HG03354 (cell line): Measurements from ENCODE around the gene PLA2G2E.

Experiments used
- ATAC-seq: cut with Tn5 transposase; IDR thresholded peaks from one replicate; pipeline ENCODE4 v1.9.1; 2021; ENCODE audit warnings: mild to moderate bottlenecking; ENCODE audit not compliant: unreplicated experiment, poor library complexity, severe bottlenecking

The PLA2G2E gene, protein sequence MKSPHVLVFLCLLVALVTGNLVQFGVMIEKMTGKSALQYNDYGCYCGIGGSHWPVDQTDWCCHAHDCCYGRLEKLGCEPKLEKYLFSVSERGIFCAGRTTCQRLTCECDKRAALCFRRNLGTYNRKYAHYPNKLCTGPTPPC

GRCh38 chr1:19923137-19923952 lies at the start of gene PLA2G2E:
Gene PLA2G2E (minus strand): TSS chr1:19923617. CDS start chr1:19923559, 58 bp downstream.
- no peak for ATAC-seq

GRCh38 chr1:19971664-19972063 lies 48.2 kb upstream of the PLA2G2E start:
- ATAC-seq: no peak

GRCh38 chr1:19969898-19970660 lies 46.7 kb upstream of the PLA2G2E start:
- ATAC-seq: no peak

DNA sequence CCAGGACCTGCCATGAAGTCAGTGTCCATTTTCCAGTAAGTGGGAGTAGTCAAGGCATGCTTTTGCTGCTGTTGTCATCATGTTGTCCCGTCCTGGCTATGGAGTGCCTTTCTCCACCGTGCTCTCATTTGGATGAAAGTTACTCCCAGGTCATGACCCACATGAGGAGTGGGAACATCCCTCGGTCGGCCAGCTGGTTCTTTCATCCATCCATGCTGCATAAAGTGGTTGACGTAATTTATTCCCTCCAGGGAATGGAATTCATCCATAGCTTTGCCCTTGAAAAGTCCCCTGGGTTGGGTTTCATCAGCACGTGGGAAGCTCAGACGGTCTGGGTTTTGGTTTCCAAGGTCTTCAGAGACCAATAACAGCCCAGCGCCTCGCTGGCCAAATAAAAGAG lies 44.4 kb upstream of the PLA2G2E start:
- no peak for ATAC-seq

GRCh38 chr1:19964542-19964941 lies 41.1 kb upstream of the PLA2G2E start:
- ATAC-seq: no peak

GRCh38 chr1:19963636-19964035 lies 40.2 kb upstream of the PLA2G2E start:
- ATAC-seq: no peak

DNA sequence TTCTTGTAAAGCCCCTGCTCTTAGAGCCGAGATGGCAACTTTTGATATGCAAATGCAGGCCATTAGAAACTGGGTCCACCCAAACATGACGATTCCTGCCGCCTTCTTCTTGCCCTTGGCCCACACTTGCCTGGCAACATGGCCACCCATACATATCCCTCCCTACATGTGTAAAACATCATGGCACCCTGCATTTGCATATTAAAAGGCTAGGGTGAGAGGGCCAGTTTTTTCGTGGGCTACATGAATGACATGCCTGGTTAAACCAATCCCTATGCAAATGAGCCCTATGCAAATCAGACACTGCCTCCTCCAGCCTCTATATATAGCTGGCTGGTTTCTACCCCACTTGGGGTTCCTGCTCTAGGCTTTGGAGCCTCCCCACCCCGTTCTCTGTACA lies 37.2 kb upstream of the PLA2G2E start:
- no peak for ATAC-seq

DNA sequence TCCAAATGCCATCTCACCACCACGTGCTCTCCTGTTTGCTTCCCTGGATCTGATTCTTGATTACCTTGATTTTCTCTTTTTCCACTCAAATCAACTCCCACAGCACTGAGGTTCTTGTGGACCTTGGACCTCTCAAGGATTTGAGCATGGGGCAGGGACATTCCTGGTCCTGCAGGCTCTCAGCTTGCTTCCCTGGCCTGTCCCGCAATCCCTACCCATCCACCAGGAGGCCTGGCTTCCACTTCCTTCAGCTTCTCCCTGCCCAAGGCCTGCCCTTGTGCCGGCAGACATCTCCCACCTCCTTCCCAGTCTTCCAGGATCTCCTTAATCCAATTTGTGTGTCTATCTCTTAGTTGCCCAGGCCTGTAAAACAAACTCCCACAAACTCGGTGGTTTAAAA lies 34.4 kb upstream of the PLA2G2E start:
- ATAC-seq: no peak

- ATAC-seq: no peak
Observed at GRCh38 chr1:19955534-19956170, 32.2 kb upstream of the PLA2G2E start.

DNA sequence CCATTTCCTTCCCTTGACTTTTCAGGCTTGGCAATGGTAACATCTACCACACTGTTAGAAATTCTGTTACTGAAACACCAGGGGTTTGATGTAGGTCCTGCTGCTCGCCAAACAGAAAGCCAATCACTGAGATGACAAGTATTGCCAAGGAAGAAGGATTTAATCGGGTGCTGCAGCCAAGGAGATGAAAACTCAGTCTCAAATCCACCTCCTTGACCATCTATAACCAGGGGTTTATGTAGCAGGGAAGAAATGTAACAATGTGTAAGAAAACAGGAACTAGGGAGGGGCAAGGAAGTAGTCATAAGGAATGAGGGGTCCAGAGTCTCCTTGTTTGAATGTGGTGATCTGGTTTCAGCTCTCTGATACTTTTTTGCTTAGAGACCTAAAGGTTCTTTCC lies 30.6 kb upstream of the PLA2G2E start:
- ATAC-seq: no peak

DNA sequence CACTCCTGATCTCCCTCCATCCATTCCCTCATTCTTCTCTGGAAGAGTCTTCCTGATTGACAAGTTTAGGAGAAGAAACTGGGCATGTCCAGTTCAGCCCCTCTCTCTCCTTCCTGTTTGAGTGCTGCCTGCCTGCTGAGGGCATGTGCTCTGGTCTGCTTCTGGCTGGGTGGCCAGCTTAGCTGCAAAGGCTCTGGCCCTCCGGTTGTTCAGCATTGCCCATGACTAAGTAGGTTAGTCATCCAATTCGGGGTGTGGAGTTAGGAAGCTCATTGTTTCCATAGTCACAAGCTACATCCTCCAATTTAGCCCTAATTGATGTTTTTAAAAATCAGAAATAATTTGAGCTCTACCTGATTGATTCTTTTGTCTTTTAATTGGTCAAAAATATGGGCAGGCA lies 25.6 kb upstream of the PLA2G2E start:
- ATAC-seq: no peak

- no peak for ATAC-seq
Observed at GRCh38 chr1:19946971-19947370, 23.6 kb upstream of the PLA2G2E start.

DNA sequence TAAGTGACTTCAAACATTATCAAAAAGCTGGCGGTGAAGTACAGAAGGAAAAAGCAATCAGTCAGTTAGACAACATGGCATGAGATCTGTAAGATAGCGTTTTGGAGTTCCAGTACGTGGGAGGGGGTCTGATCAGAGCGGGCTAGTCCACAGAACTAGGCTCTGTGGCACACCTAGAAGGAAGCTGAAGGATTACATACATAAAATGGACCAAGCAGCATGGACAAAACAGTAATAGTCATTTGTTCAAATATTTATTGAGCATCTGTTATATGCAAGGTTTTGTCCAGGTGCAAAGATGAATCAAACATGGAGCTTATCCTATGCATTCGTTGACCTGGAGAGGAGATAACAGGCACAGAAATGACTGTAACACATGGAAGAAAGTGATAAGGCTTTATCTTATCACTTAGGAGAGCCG lies 22.9 kb upstream of the PLA2G2E start:
- no peak for ATAC-seq

DNA sequence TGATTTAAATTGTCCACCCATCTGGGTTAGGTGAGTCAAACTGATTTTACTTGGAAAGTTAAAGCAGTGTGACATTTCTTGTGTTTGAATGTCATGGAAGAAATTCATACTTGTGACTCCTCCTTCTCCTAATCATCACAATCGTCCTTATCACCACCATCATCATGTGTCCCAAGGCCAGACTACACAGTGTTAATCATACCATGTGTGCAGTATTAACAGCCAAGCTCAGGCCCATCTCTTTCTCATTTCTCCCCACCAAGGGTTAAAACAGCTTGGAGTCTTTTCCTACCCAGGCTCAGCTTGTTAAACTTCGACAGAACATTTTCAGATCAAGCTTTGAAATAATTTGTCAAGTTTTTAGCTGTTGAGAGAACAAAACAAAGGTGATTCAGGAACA lies 22.5 kb upstream of the PLA2G2E start:
- ATAC-seq: no peak

GRCh38 chr1:19942657-19943056 lies 19.2 kb upstream of the PLA2G2E start:
- no peak for ATAC-seq

DNA sequence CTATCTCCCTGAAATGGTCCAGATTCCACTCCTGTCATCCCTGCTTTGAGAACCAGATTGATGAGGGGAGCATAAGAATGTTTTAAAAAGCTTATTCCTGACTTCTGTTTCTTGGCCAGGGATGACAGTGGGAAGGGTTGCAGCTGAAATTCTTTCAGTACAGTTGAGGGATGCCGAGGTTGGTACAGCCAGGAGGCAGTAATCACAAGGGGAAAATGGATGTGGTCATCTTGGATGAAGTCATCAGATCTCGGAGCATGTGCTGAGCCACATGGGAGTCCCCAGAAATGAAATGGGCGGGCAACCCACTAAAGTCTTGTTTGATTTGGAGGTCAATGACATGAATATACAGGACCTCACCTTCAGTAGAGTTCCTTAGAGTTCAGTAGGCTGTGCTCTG lies 18.7 kb upstream of the PLA2G2E start:
- no peak for ATAC-seq

- no peak for ATAC-seq
Observed at GRCh38 chr1:19941206-19941568, 17.8 kb upstream of the PLA2G2E start.

GRCh38 chr1:19940486-19941205 lies 17.2 kb upstream of the PLA2G2E start:
- ATAC-seq: no peak

DNA sequence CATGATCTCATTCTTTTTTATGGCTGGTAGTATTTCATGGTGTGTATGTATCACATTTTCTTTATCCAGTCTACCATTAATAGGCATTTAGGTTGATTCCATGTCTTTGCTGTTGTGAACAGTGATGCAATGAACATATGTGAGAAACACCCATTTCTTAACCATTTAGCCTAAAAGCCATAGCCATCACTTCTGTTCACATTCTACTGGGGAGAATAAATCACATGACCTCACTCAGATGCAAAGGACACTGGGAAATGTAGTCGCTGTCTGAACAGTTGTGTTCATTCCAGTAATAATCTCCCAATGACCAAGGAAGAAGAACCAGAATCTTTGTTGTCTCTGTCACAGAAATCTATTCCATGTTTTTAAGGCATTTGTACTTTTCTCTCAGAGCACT lies 15.1 kb upstream of the PLA2G2E start:
- ATAC-seq: no peak
